HepG2 (cell line): ENCODE data around the gene C1QTNF5. TPM values are rescaled to one million over a fixed set of nuclear protein-coding genes. Genes with fewer than 3 reads are reported as not detected.

Experiments used
- BORCS8-MEF2B ChIP-seq: sonication (generic); formaldehyde crosslinking; IDR thresholded peaks from 2 replicates; pipeline ENCODE4 v1.8.0; 2022; ENCODE audit warnings: mild to moderate bottlenecking, missing genetic modification reagents
- CC2D1A ChIP-seq: sonication (generic); formaldehyde crosslinking; IDR thresholded peaks from 2 replicates; pipeline ENCODE4 v1.8.1; 2023; ENCODE audit warnings: mild to moderate bottlenecking, missing genetic modification reagents
- HES4 ChIP-seq: sonication (generic); formaldehyde crosslinking; IDR thresholded peaks from 2 replicates; pipeline ENCODE4 v1.9.0; 2021; ENCODE audit warnings: mild to moderate bottlenecking, missing genetic modification reagents, borderline replicate concordance
- HNF1B ChIP-seq: sonication (generic); formaldehyde crosslinking; IDR thresholded peaks from 2 replicates; pipeline ENCODE4 v1.5.1; 2020; ENCODE audit warnings: mild to moderate bottlenecking, moderate library complexity, missing genetic modification reagents
- KDM3A ChIP-seq: IDR thresholded peaks from 2 replicates; pipeline ENCODE4 v1.6.1; 2018; ENCODE audit warnings: low read depth, missing compliant biosample characterization
- KDM5B ChIP-seq: sonication (generic); formaldehyde crosslinking; IDR thresholded peaks from 2 replicates; pipeline ENCODE4 v1.4.0; 2020; ENCODE audit warnings: missing genetic modification reagents, mild to moderate bottlenecking, borderline replicate concordance
- ZNF253 ChIP-seq: sonication (generic); formaldehyde crosslinking; IDR thresholded peaks from 2 replicates; pipeline ENCODE4 v1.8.0; 2022; ENCODE audit warnings: mild to moderate bottlenecking, missing genetic modification reagents, borderline replicate concordance
- ZNF34 ChIP-seq: sonication (generic); formaldehyde crosslinking; IDR thresholded peaks from 2 replicates; pipeline ENCODE4 v1.4.0; 2020; ENCODE audit warnings: mild to moderate bottlenecking, missing genetic modification reagents, borderline replicate concordance
- ZNF407 ChIP-seq: sonication (generic); formaldehyde crosslinking; IDR thresholded peaks from one replicate; pipeline ENCODE4 v1.5.1; 2020; ENCODE audit warnings: mild to moderate bottlenecking, missing genetic modification reagents; ENCODE audit errors: not compliant biosample characterization
- ZNF800 ChIP-seq: sonication (generic); formaldehyde crosslinking; IDR thresholded peaks from 2 replicates; pipeline ENCODE4 v1.4.0; 2020; ENCODE audit warnings: missing genetic modification reagents
- ZXDC ChIP-seq: sonication (generic); formaldehyde crosslinking; IDR thresholded peaks from 2 replicates; pipeline ENCODE4 v1.5.0; 2020; ENCODE audit warnings: mild to moderate bottlenecking, missing genetic modification reagents
- polyA plus RNA-seq, 8 experiments: library from polyadenylated mRNA; depleted of rRNA in 3 of 8; stranded (reverse) in 7 of 8; unstranded in 1 of 8; fragments of >200 nt; fragmentation: Illumina TruSeq in 4 of 8; extraction: Trizol in 4 of 8; gene quantifications; 2 replicates each; pipeline versions ENCODE4 v1.2.1 to v1.2.3, GENCODE V29; 2011 to 2016; ENCODE audit warnings: low read depth in 4 of 8, missing spikeins in 1 of 8, mixed read lengths in 1 of 8; ENCODE audit not compliant: insufficient read depth in 1 of 8
- total RNA-seq, 5 experiments: library from RNA; depleted of rRNA; stranded (reverse); fragments of >200 nt; fragmentation: Illumina TruSeq; extraction: Trizol; gene quantifications; 2 replicates each; pipeline ENCODE4 v1.2.3, GENCODE V29; 2016; ENCODE audit warnings: low read depth in 1 of 5

Gene C1QTNF5
- total and polyA plus RNA-seq, 2 of the 13 experiments (the other 11 are each of a cell fraction or from before 2014, with no cell fraction given), result 0.86 to 1.2 TPM

DNA sequence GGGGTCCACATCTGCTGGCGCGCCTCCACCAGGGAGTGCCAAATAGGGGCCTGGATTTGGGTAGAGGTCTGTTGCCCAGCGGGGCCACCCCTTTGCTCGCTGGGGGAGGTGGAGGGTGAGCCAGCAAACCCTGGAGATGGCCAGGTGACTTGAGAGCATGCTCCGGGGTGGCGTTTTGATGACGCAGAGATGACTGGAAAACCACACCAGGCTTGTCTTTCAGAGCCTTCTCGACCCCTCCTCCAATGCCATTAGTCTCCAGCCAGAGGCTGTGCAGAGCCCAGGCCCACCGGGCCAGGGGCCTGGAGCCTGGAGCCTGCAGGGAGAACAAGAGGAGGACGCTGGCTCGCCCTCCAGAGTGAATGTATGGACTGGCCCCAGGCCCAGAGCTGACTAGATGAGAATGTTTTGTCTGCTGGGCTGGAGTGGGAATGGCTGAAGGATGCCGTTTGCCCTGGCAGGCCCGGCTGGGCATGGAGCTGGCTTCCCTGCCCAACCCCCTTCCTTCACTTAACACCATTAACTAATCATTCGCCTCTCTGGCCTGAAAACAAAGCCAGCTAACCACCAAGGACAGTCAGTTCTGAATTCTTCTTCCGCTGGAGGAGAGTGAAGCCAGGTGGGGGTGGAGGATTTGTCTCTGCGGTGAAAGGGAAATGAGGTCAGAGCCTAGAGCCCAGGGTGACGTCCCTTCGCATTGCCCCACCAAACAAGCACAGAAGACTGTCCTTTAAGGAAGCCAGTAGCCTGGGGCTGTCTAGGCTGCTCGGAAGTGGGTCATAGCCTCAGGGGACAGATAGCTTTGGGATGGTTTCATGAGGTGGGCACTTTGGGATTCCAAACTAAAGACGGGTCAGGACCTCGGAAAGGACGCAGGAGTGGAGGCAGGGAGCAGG, 22.2 kb downstream of the C1QTNF5 start (continued):
- TF ChIP-seq HNF1B (CRISPR knock-in tag), result 0 out of 2 replicates have a peak, but pooled peaks have one; percentile 18
- TF ChIP-seq HES4 (CRISPR knock-in tag), result no peak
- TF ChIP-seq ZNF34 (CRISPR knock-in tag), result peak; percentile 53; the same call in 1 of the 2 replicates
- no peak for TF ChIP-seq ZXDC (CRISPR knock-in tag)
- peak; percentile 43; the same call in 1 of the 2 replicates for TF ChIP-seq ZNF800 (CRISPR knock-in tag)
- TF ChIP-seq KDM5B, result no peak
- no peak for TF ChIP-seq KDM3A
- no peak for TF ChIP-seq CC2D1A
- no peak for TF ChIP-seq ZNF253
- no peak for TF ChIP-seq BORCS8-MEF2B (CRISPR knock-in tag)
- no peak for TF ChIP-seq ZNF407 (CRISPR knock-in tag)
